Upper lobe of left lung (tissue), 4 donors: ENCODE results near the gene PEX14.

Experiments used
- CTCF ChIP-seq, 6 experiments: fragments of 450-650 bp in 4 of 6; fragments of 200-600 bp in 2 of 6; sonication (generic) in 2 of 6; IDR thresholded peaks; one replicate each; pipeline ENCODE4 v1.5.1; 2016 to 2019; ENCODE audit warnings: antibody characterized with exemption in 6 of 6
- EP300 ChIP-seq, 4 donors: sonication (generic); formaldehyde crosslinking; IDR thresholded peaks; one replicate each; pipeline ENCODE4 v1.5.1; 2017; ENCODE audit warnings: antibody characterized with exemption in 4 of 4, control low read depth in 2 of 4
- POLR2A ChIP-seq, 4 donors: fragments of 450-650 bp; IDR thresholded peaks; one replicate each; pipeline ENCODE4 v1.5.1; 2016 to 2017; ENCODE audit warnings: antibody characterized with exemption in 4 of 4, mild to moderate bottlenecking in 2 of 4
- POLR2AphosphoS5 ChIP-seq, 2 donors: sonication (generic); formaldehyde crosslinking; IDR thresholded peaks; one replicate each; pipeline ENCODE4 v1.5.1; 2017; ENCODE audit warnings: antibody characterized with exemption in 2 of 2

GRCh38 chr1:10621906-10622305, 147.2 kb downstream of the PEX14 start:
- TF ChIP-seq POLR2A (IDR thresholded peaks at IDR 0.05): no peak
- no peak for TF ChIP-seq EP300 (IDR thresholded peaks at IDR 0.05)
- no peak for TF ChIP-seq CTCF (IDR thresholded peaks at IDR 0.05)
- TF ChIP-seq POLR2AphosphoS5 (IDR thresholded peaks at IDR 0.05): no peak
